Measurements from ENCODE around the gene SMOC2. TPM values are rescaled to one million over a fixed set of nuclear protein-coding genes. Genes with fewer than 3 reads are reported as not detected.
"Not testable (repeated sequence)": the region's sequence is repeated elsewhere in the genome, so short reads cannot be mapped to it uniquely, and the experiment has no call there.

SMOC2 gene
- total RNA-seq, 4 donors from 2014 or later, result 5.8 to 14.5 (median 9.0) TPM

GRCh38 chr6:168608113-168608400 lies 167.1 kb downstream of the SMOC2 start:
- no peak for TF ChIP-seq POLR2AphosphoS5 (IDR thresholded peaks at IDR 0.05)
- no peak for TF ChIP-seq POLR2A (IDR thresholded peaks at IDR 0.05)
- no peak for TF ChIP-seq EP300 (IDR thresholded peaks at IDR 0.05; ENCODE audit: low read depth)
- no peak for TF ChIP-seq CTCF (IDR thresholded peaks at IDR 0.05)
- no peak for DNase-seq
- Histone ChIP-seq H3K36me3 (no peaks in the 10 kb centered on the region), H3K27me3 (no peaks in the 10 kb centered on the region), H3K9me3 (no peaks in the 10 kb centered on the region), H3K27ac (no peak overlapping the region), H3K4me1 (no peaks in the 10 kb centered on the region), H3K4me3 (no peak overlapping the region)
- WGBS, 2 donors (ENCODE audit: low coverage in 1 of 2), result 92% methylated on average over 11 of the region's 11 CpGs; no CpG with 5 or more reads in 1 of the 2 donors
- in situ Hi-C loops (cut with MboI; ENCODE audit: low pct_ligation_motif_present in 1 of 4, low pct_unique_long_range_greater_than_20kb in 1 of 4, low sequenced_read_pairs in 3 of 4), result no loop called here
- intact Hi-C loops (cut with DNase I; ENCODE audit: low total_unique reads), result no loop called here

GRCh38 chr6:168609026-168609685 lies 168.2 kb downstream of the SMOC2 start:
- 73 to 85% methylated on average over 3 to 13 of the region's 13 CpGs for WGBS, 2 donors (ENCODE audit: low coverage in 1 of 2)
- no peak overlapping the region for H3K4me3 ChIP-seq
- intact Hi-C loops (cut with DNase I; ENCODE audit: low total_unique reads), result no loop called here
- no peak for TF ChIP-seq POLR2AphosphoS5 (IDR thresholded peaks at IDR 0.05)
- TF ChIP-seq EP300 (IDR thresholded peaks at IDR 0.05; ENCODE audit: low read depth), result no peak
- TF ChIP-seq CTCF (IDR thresholded peaks at IDR 0.05), result no peak
- TF ChIP-seq POLR2A (IDR thresholded peaks at IDR 0.05), result no peak
- H3K9me3 ChIP-seq, result no peaks in the 10 kb centered on the region
- H3K27ac ChIP-seq, result no peak overlapping the region
- in situ Hi-C loops (cut with MboI; ENCODE audit: low pct_ligation_motif_present in 1 of 4, low pct_unique_long_range_greater_than_20kb in 1 of 4, low sequenced_read_pairs in 3 of 4), result no loop called here
- DNase-seq, result no peak
- H3K27me3 ChIP-seq, result no peaks in the 10 kb centered on the region
- no peaks in the 10 kb centered on the region for H3K36me3 ChIP-seq
- H3K4me1 ChIP-seq, result no peaks in the 10 kb centered on the region

GRCh38 chr6:168609914-168610490 lies 169.0 kb downstream of the SMOC2 start:
- Histone ChIP-seq H3K27ac (no peak overlapping the region), H3K36me3 (no peaks in the 10 kb centered on the region), H3K9me3 (no peaks in the 10 kb centered on the region), H3K4me1 (no peaks in the 10 kb centered on the region), H3K4me3 (no peak overlapping the region), H3K27me3 (no peaks in the 10 kb centered on the region)
- no peak for TF ChIP-seq POLR2AphosphoS5 (IDR thresholded peaks at IDR 0.05)
- no peak for TF ChIP-seq CTCF (IDR thresholded peaks at IDR 0.05)
- no peak for TF ChIP-seq EP300 (IDR thresholded peaks at IDR 0.05; ENCODE audit: low read depth)
- TF ChIP-seq POLR2A (IDR thresholded peaks at IDR 0.05), result no peak
- in situ Hi-C loops (cut with MboI; ENCODE audit: low pct_ligation_motif_present in 1 of 4, low pct_unique_long_range_greater_than_20kb in 1 of 4, low sequenced_read_pairs in 3 of 4) (no loop called here), intact Hi-C loops (cut with DNase I; ENCODE audit: low total_unique reads) (no loop called here)
- 80 to 83% methylated on average over 8 to 9 of the region's 9 CpGs for WGBS, 2 donors (ENCODE audit: low coverage in 1 of 2)
- DNase-seq, result no peak

- in situ Hi-C loops (cut with MboI; ENCODE audit: low pct_ligation_motif_present in 1 of 4, low pct_unique_long_range_greater_than_20kb in 1 of 4, low sequenced_read_pairs in 3 of 4); H3K9me3 ChIP-seq; H3K4me1 ChIP-seq; H3K27me3 ChIP-seq; H3K27ac ChIP-seq; intact Hi-C loops (cut with DNase I; ENCODE audit: low total_unique reads); DNase-seq; H3K4me3 ChIP-seq; H3K36me3 ChIP-seq: not testable (repeated sequence)
- 100% methylated on average over 4 of the region's 12 CpGs; no CpG with 5 or more reads in 1 of the 2 donors for WGBS, 2 donors (ENCODE audit: low coverage in 1 of 2)
Measured at GRCh38 chr6:168610966-168611365, 170.0 kb downstream of the SMOC2 start.

GRCh38 chr6:168611691-168612090 lies 170.7 kb downstream of the SMOC2 start:
- TF ChIP-seq CTCF (IDR thresholded peaks at IDR 0.05), result no peak
- no peak for TF ChIP-seq POLR2A (IDR thresholded peaks at IDR 0.05)
- TF ChIP-seq EP300 (IDR thresholded peaks at IDR 0.05; ENCODE audit: low read depth), result no peak
- no peak for TF ChIP-seq POLR2AphosphoS5 (IDR thresholded peaks at IDR 0.05)
- no peak overlapping the region for H3K4me3 ChIP-seq
- no peaks in the 10 kb centered on the region for H3K27me3 ChIP-seq
- in situ Hi-C loops (cut with MboI; ENCODE audit: low pct_ligation_motif_present in 1 of 4, low pct_unique_long_range_greater_than_20kb in 1 of 4, low sequenced_read_pairs in 3 of 4) (no loop called here), intact Hi-C loops (cut with DNase I; ENCODE audit: low total_unique reads) (no loop called here)
- 84% methylated on average over 6 of the region's 14 CpGs; no CpG with 5 or more reads in 1 of the 2 donors for WGBS, 2 donors (ENCODE audit: low coverage in 1 of 2)
- no peaks in the 10 kb centered on the region for H3K4me1 ChIP-seq
- no peaks in the 10 kb centered on the region for H3K9me3 ChIP-seq
- DNase-seq, result no peak
- no peak overlapping the region for H3K27ac ChIP-seq
- no peaks in the 10 kb centered on the region for H3K36me3 ChIP-seq
